WTC11 (cell line): ENCODE data around the gene SEZ6L. TPM values are rescaled to one million over a fixed set of nuclear protein-coding genes. Genes with fewer than 3 reads are reported as not detected.

Source experiments
- ATAC-seq: fragments of 200-7000 bp; cut with Tn5 transposase; 2 replicates; pipeline ENCODE4 v1.10.0; 2021; ENCODE audit warnings: mild to moderate bottlenecking, moderate library complexity
- CTCF ChIA-PET: fragments of 300-600 bp; sonication (Branson Sonifier 250); formaldehyde crosslinking; loops from one replicate; lab custom pipeline; 2021; ENCODE audit warnings: antibody characterized with exemption; lab: Charles Lee
- POLR2A ChIA-PET: fragments of 350-600 bp; sonication (Branson Sonifier 250); formaldehyde crosslinking; loops from one replicate; lab custom pipeline; 2021; ENCODE audit warnings: antibody characterized with exemption; lab: Charles Lee
- DNase-seq: peaks from one replicate; pipeline ENCODE4 v3.0.0; 2021; ENCODE audit warnings: low spot score
- H3K27ac Mint-ChIP-seq: 2 replicates; pipeline ENCODE4 v1.8.0; 2021; ENCODE audit warnings: mixed read lengths
- H3K27me3 Mint-ChIP-seq: 2 replicates; pipeline ENCODE4 v1.8.0; 2021; ENCODE audit warnings: low read depth, mild to moderate bottlenecking, moderate library complexity, mixed read lengths
- H3K36me3 Mint-ChIP-seq: 2 replicates; pipeline ENCODE4 v1.8.0; 2021; ENCODE audit warnings: mixed read lengths
- H3K4me1 Mint-ChIP-seq: 2 replicates; pipeline ENCODE4 v1.8.0; 2022; ENCODE audit warnings: mixed read lengths
- H3K4me3 Mint-ChIP-seq: 2 replicates; pipeline ENCODE4 v1.8.0; 2021; ENCODE audit warnings: mild to moderate bottlenecking, moderate library complexity, mixed read lengths
- H3K9me3 Mint-ChIP-seq: 2 replicates; pipeline ENCODE4 v1.8.0; 2021; ENCODE audit warnings: mixed read lengths
- ATF1 ChIP-seq: sonication (generic); formaldehyde crosslinking; IDR thresholded peaks from 2 replicates; pipeline ENCODE4 v1.8.1; 2023; ENCODE audit warnings: mild to moderate bottlenecking, moderate library complexity, missing genetic modification reagents
- CREM ChIP-seq: sonication (generic); formaldehyde crosslinking; IDR thresholded peaks from 2 replicates; pipeline ENCODE4 v1.8.1; 2022; ENCODE audit warnings: mild to moderate bottlenecking, missing genetic modification reagents, moderate library complexity
- HMGXB4 ChIP-seq: sonication (generic); formaldehyde crosslinking; IDR thresholded peaks from 2 replicates; pipeline ENCODE4 v1.8.1; 2023; ENCODE audit warnings: mild to moderate bottlenecking, moderate library complexity, missing genetic modification reagents
- NFE2L1 ChIP-seq: sonication (generic); formaldehyde crosslinking; IDR thresholded peaks from 2 replicates; pipeline ENCODE4 v1.8.1; 2023; ENCODE audit warnings: missing genetic modification reagents
- PRRX2 ChIP-seq: fragments of 250-450 bp; sonication (Bioruptor Pico); IDR thresholded peaks from 2 replicates; pipeline ENCODE4 v1.8.0; 2021; ENCODE audit warnings: mild to moderate bottlenecking
- RELA ChIP-seq: sonication (generic); formaldehyde crosslinking; IDR thresholded peaks from 2 replicates; pipeline ENCODE4 v1.8.1; 2022; ENCODE audit warnings: missing genetic modification reagents, mild to moderate bottlenecking, borderline replicate concordance
- SMAD4 ChIP-seq: sonication (generic); formaldehyde crosslinking; IDR thresholded peaks from 2 replicates; pipeline ENCODE4 v1.8.0; 2022; ENCODE audit warnings: mild to moderate bottlenecking, missing genetic modification reagents
- ZBTB21 ChIP-seq: sonication (generic); formaldehyde crosslinking; IDR thresholded peaks from 2 replicates; pipeline ENCODE4 v1.8.1; 2023; ENCODE audit warnings: mild to moderate bottlenecking, missing genetic modification reagents, borderline replicate concordance
- ZNF121 ChIP-seq: sonication (generic); formaldehyde crosslinking; IDR thresholded peaks from 2 replicates; pipeline ENCODE4 v1.8.0; 2023; ENCODE audit warnings: missing genetic modification reagents
- total RNA-seq: library from RNA; stranded (reverse); gene quantifications from 3 replicates; pipeline ENCODE4 v1.2.3, GENCODE V29; 2021
- TF ChIP-seq, protein P1 (sequence below): fragments of 200-600 bp; IDR thresholded peaks from 2 replicates; pipeline ENCODE4 v1.8.0; 2022; ENCODE audit warnings: antibody characterized with exemption
- TF ChIP-seq, protein P2 (sequence below): sonication (generic); formaldehyde crosslinking; IDR thresholded peaks from 2 replicates; pipeline ENCODE4 v1.8.1; 2023; ENCODE audit warnings: mild to moderate bottlenecking, missing genetic modification reagents
- TF ChIP-seq, protein P3 (sequence below): sonication (generic); formaldehyde crosslinking; IDR thresholded peaks from 2 replicates; pipeline ENCODE4 v1.8.1; 2022; ENCODE audit warnings: mild to moderate bottlenecking, moderate library complexity, missing genetic modification reagents

Gene SEZ6L
- total RNA-seq, 1 experiment from 2014 or later, result 0.57 TPM

DNA sequence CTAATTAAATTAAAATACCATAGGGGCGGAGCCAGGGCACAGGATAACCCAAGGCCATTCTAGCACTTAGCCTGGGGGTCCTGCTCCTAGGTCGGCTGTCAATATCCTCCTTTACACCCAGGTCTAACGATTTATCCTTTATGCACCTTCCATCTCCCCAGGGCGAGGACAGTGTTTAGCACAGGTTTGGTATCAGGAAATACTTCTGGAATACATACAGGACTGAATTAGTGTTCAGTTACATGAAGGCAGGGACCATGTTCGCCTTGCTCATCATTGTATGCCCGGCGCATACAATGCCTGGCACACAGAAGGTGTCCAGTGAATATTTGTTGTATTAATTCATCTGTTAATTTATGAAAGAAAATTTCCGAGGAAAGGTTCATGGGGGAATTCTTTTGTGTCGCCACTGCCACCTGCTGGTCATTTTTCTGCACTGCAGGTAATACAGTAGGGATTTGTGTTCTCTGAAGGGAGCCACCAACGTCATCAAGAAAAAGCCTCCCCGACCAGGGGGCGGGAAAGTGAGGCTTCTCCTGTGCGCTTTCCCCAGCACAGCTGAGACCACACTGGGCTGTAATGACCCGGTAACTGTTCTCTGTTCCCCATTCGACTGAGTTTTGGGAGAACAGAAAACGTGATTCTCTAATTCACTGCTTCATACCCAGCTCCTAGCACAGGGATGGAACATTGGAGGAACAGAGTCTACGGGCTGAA is 191.1 kb downstream of the SEZ6L start:
- H3K27ac Mint-ChIP-seq, result peak overlapping the region; percentile 84; the same call in 1 of the 2 replicates
- H3K4me3 Mint-ChIP-seq, result peak overlapping the region; percentile 66
- CTCF ChIA-PET, result interaction anchor here (0.6 to 1.9 kb wide), 15 partner anchors 8 to 587 kb away, joined by 3 to 12 read pairs (median 3); partner anchors contain the start of gene MIAT
- peaks cover 5% of the 10 kb centered on the region for H3K27me3 Mint-ChIP-seq
- H3K9me3 Mint-ChIP-seq, result no peaks in the 10 kb centered on the region
- TF ChIP-seq, protein P1, sequence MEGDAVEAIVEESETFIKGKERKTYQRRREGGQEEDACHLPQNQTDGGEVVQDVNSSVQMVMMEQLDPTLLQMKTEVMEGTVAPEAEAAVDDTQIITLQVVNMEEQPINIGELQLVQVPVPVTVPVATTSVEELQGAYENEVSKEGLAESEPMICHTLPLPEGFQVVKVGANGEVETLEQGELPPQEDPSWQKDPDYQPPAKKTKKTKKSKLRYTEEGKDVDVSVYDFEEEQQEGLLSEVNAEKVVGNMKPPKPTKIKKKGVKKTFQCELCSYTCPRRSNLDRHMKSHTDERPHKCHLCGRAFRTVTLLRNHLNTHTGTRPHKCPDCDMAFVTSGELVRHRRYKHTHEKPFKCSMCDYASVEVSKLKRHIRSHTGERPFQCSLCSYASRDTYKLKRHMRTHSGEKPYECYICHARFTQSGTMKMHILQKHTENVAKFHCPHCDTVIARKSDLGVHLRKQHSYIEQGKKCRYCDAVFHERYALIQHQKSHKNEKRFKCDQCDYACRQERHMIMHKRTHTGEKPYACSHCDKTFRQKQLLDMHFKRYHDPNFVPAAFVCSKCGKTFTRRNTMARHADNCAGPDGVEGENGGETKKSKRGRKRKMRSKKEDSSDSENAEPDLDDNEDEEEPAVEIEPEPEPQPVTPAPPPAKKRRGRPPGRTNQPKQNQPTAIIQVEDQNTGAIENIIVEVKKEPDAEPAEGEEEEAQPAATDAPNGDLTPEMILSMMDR, result peak; percentile 90
- TF ChIP-seq ZNF121 (CRISPR knock-in tag), result no peak
- no peaks in the 10 kb centered on the region for H3K36me3 Mint-ChIP-seq
- ATAC-seq (peak; percentile 74), DNase-seq (peak; percentile 81)
- peaks cover 3% of the 10 kb centered on the region; the same call in 1 of the 2 replicates for H3K4me1 Mint-ChIP-seq
- POLR2A ChIA-PET, result no interaction called here

DNA sequence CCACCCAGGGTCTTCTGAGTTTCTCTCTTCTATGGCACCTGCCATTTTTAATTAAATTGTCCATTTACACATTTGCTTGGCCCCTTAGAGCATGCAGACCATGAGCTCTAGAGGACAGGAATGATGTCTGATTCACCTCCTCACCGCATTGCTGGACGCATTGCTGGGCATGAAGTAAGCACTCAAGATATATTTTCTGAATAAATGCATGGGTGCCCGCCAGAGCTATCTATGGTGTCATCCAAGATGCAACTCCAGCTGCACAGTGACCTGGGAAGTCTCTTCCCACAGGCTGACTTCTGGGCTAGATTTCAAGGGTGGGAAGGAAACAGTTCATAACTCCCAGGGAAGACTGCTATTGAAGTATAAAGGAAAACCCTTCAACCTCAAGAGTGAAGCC is 193.2 kb downstream of the SEZ6L start:
- H3K36me3 Mint-ChIP-seq, result no peaks in the 10 kb centered on the region
- POLR2A ChIA-PET, result no interaction called here
- CTCF ChIA-PET, result interaction anchor here (1.0 to 1.3 kb wide), 2 partner anchors 83 to 99 kb away, joined by 3 to 4 read pairs; no protein-coding TSS in a partner anchor
- H3K4me1 Mint-ChIP-seq, result peaks cover 3% of the 10 kb centered on the region; the same call in 1 of the 2 replicates
- TF ChIP-seq, protein P2, sequence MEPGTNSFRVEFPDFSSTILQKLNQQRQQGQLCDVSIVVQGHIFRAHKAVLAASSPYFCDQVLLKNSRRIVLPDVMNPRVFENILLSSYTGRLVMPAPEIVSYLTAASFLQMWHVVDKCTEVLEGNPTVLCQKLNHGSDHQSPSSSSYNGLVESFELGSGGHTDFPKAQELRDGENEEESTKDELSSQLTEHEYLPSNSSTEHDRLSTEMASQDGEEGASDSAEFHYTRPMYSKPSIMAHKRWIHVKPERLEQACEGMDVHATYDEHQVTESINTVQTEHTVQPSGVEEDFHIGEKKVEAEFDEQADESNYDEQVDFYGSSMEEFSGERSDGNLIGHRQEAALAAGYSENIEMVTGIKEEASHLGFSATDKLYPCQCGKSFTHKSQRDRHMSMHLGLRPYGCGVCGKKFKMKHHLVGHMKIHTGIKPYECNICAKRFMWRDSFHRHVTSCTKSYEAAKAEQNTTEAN, result no peak
- no peak for TF ChIP-seq SMAD4 (CRISPR knock-in tag)
- TF ChIP-seq CREM (CRISPR knock-in tag), result no peak
- no peak for TF ChIP-seq NFE2L1 (CRISPR knock-in tag)
- no peak for TF ChIP-seq HMGXB4 (CRISPR knock-in tag)
- TF ChIP-seq RELA, result no peak
- no peak for TF ChIP-seq ATF1 (CRISPR knock-in tag)
- no peak overlapping the region for H3K4me3 Mint-ChIP-seq
- DNase-seq, result no peak
- ATAC-seq, result no peak
- H3K27me3 Mint-ChIP-seq, result peaks cover 5% of the 10 kb centered on the region
- H3K9me3 Mint-ChIP-seq, result no peaks in the 10 kb centered on the region
- H3K27ac Mint-ChIP-seq, result no peak overlapping the region

DNA sequence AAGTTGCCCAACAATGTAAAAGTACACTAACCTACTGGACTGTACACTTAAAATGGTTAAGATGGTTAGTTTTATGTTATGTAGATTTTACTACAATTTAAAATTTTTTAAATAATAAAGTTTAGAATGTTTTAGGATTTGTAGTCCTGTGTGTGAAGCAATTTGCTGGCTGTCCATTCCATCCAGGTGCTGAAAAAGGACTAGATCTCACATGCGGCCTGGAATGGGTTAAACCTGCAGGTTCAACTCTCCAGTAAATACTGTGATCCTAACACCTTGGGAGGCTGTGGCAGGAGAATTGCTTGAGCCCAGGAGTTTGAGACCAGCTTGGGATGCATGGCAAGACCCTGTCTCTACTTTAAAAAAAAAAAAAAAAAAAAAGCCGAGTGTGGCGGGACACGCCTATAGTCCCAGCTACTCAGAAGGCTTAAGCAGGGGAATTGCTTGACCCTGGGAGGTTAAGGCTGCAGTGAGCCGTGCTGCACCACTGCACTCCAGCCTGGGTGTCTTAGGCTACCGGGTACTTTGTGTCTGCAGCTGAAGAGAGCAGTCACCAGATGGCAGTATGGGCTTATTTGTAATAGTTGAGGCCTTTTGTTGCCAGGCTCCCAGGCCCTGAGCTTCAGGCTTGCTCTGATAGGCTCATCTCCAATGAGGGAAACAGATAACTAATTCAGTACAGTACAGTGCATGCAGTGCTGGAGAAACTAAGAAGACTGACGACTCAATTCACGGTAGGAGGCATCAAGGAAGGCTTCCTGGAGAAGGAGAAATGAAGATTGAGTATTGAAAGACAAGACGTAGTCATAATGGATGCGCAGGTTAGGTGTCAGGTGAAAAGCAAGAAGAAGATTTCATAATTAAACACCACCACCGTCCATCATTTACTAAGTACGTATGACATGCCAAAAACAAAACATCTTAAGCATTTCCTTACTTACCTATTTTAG is 195.1 kb downstream of the SEZ6L start:
- no peak for TF ChIP-seq ZBTB21 (CRISPR knock-in tag)
- TF ChIP-seq, protein P3, sequence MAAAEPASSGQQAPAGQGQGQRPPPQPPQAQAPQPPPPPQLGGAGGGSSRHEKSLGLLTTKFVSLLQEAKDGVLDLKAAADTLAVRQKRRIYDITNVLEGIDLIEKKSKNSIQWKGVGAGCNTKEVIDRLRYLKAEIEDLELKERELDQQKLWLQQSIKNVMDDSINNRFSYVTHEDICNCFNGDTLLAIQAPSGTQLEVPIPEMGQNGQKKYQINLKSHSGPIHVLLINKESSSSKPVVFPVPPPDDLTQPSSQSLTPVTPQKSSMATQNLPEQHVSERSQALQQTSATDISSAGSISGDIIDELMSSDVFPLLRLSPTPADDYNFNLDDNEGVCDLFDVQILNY, result no peak
- TF ChIP-seq PRRX2 (CRISPR knock-in tag), result no peak
- TF ChIP-seq, protein P1, result 0 out of 2 replicates have a peak, but pooled peaks have one; percentile 47
- peaks cover 3% of the 10 kb centered on the region; the same call in 1 of the 2 replicates for H3K4me1 Mint-ChIP-seq
- no peak overlapping the region for H3K4me3 Mint-ChIP-seq
- CTCF ChIA-PET, result interaction anchor here (0.6 to 5.7 kb wide), 50 partner anchors 9 to 1666 kb away, joined by 3 to 69 read pairs (median 5); partner anchors contain the start of genes ASPHD2, HPS4, SRRD and TFIP11
- POLR2A ChIA-PET, result interaction anchor here (0.6 to 1.0 kb wide), 2 partner anchors 90 to 119 kb away, joined by 3 read pairs; no protein-coding TSS in a partner anchor
- peaks cover 5% of the 10 kb centered on the region for H3K27me3 Mint-ChIP-seq
- no peaks in the 10 kb centered on the region for H3K36me3 Mint-ChIP-seq
- peak; percentile 96 for ATAC-seq
- H3K27ac Mint-ChIP-seq, result no peak overlapping the region
- DNase-seq, result peak; percentile 79
- H3K9me3 Mint-ChIP-seq, result no peaks in the 10 kb centered on the region
